ENCODE results near the gene ZFP36L2.

The ZFP36L2 gene

GRCh38 chr2:43186321-43186678 is 40.1 kb downstream of the ZFP36L2 start:
- no peak for DNase-seq (ENCODE audit: low read depth)

- no peak for DNase-seq (ENCODE audit: low read depth)
Observed at GRCh38 chr2:43185146-43185545, 41.3 kb downstream of the ZFP36L2 start.

- peak; percentile 88 for DNase-seq (ENCODE audit: low read depth)
Observed at GRCh38 chr2:43184339-43184895, 42.0 kb downstream of the ZFP36L2 start.

GRCh38 chr2:43183743-43184142 is 42.7 kb downstream of the ZFP36L2 start:
- no peak for DNase-seq (ENCODE audit: low read depth)

- no peak for DNase-seq (ENCODE audit: low read depth)
Observed at GRCh38 chr2:43180897-43181296, 45.5 kb downstream of the ZFP36L2 start.

GRCh38 chr2:43179942-43180341 is 46.5 kb downstream of the ZFP36L2 start:
- no peak for DNase-seq (ENCODE audit: low read depth)

GRCh38 chr2:43178602-43179542 is 47.5 kb downstream of the ZFP36L2 start:
- peak; percentile 92 for DNase-seq (ENCODE audit: low read depth)

GRCh38 chr2:43178055-43178598 is 48.3 kb downstream of the ZFP36L2 start:
- no peak for DNase-seq (ENCODE audit: low read depth)

GRCh38 chr2:43176449-43176848 is 50.0 kb downstream of the ZFP36L2 start:
- no peak for DNase-seq (ENCODE audit: low read depth)

- no peak for DNase-seq (ENCODE audit: low read depth)
Observed at GRCh38 chr2:43175876-43176275, 50.5 kb downstream of the ZFP36L2 start.

- peak; percentile 38 for DNase-seq (ENCODE audit: low read depth)
Observed at GRCh38 chr2:43175020-43175441, 51.4 kb downstream of the ZFP36L2 start.

GRCh38 chr2:43174368-43174916 is 52.0 kb downstream of the ZFP36L2 start:
- DNase-seq (ENCODE audit: low read depth), result no peak

All from iris pigment epithelial cell (primary cell).